Caco-2 (cell line): ENCODE measurements around the gene LCA5L. TPM values are rescaled to one million over a fixed set of nuclear protein-coding genes. Genes with fewer than 3 reads are reported as not detected.

Experiments used
- BruUV-seq: library from RNA; stranded (reverse); fragments of 400-500 nt; replicated peaks from 2 replicates; lab custom pipeline; 2021; lab: Mats Ljungman, UMichigan
- CTCF ChIA-PET: fragments of 300-600 bp; sonication (Branson Sonifier 250); formaldehyde crosslinking; loops from one replicate; lab custom pipeline; 2022; ENCODE audit warnings: antibody characterized with exemption; lab: Charles Lee
- POLR2A ChIA-PET: fragments of 300-600 bp; sonication (Branson Sonifier 250); formaldehyde crosslinking; loops from one replicate; lab custom pipeline; 2022; ENCODE audit warnings: antibody characterized with exemption; lab: Charles Lee
- DNase-seq, 2 experiments: peaks; one replicate each; pipeline versions ENCODE4 v3.0.0 to v3.0.0-alpha.2; 2020 to 2022
- H3K27me3 ChIP-seq: replicated peaks from 2 replicates; pipeline ENCODE4 v1.6.0; 2011; ENCODE audit warnings: low read length; ENCODE audit not compliant: control insufficient read depth, insufficient read depth
- H3K36me3 ChIP-seq: 2 replicates; pipeline ENCODE4 v1.5.1; 2011; ENCODE audit warnings: low read length; ENCODE audit not compliant: control insufficient read depth, insufficient read depth
- H3K4me1 ChIP-seq: fragments of 250-450 bp; sonication (Bioruptor Pico); 2 replicates; pipeline ENCODE4 v1.5.1; 2020; ENCODE audit warnings: mild to moderate bottlenecking
- H3K4me3 ChIP-seq: 2 replicates; pipeline ENCODE4 v1.5.1; 2011; ENCODE audit warnings: low read depth, mild to moderate bottlenecking, control low read depth, low read length
- H3K9me3 ChIP-seq: fragments of 250-450 bp; sonication (Bioruptor Pico); 2 replicates; pipeline ENCODE4 v1.5.1; 2020; ENCODE audit warnings: mild to moderate bottlenecking, moderate library complexity
- H3K27ac Mint-ChIP-seq: one replicate; pipeline ENCODE4 v1.8.0; 2022; ENCODE audit warnings: mixed read lengths; ENCODE audit not compliant: unreplicated experiment
- H3K27me3 Mint-ChIP-seq: one replicate; pipeline ENCODE4 v1.8.0; 2022; ENCODE audit warnings: mixed read lengths; ENCODE audit not compliant: insufficient read depth, unreplicated experiment
- H3K36me3 Mint-ChIP-seq: one replicate; pipeline ENCODE4 v1.8.0; 2022; ENCODE audit warnings: mild to moderate bottlenecking, mixed read lengths; ENCODE audit not compliant: insufficient read depth, unreplicated experiment
- H3K4me1 Mint-ChIP-seq: one replicate; pipeline ENCODE4 v1.8.0; 2022; ENCODE audit warnings: low read depth, mixed read lengths; ENCODE audit not compliant: unreplicated experiment
- H3K4me3 Mint-ChIP-seq: one replicate; pipeline ENCODE4 v1.8.0; 2022; ENCODE audit warnings: mild to moderate bottlenecking, moderate library complexity, mixed read lengths; ENCODE audit not compliant: unreplicated experiment
- H3K9me3 Mint-ChIP-seq: one replicate; pipeline ENCODE4 v1.8.0; 2022; ENCODE audit warnings: mixed read lengths; ENCODE audit not compliant: unreplicated experiment
- CTCF ChIP-seq, 2 experiments: fragments of 200-600 bp in 1 of 2; IDR thresholded peaks; 1 replicate in 1 of 2; 2 replicates in 1 of 2; pipeline versions ENCODE4 v1.5.1 to v1.8.0; 2011 to 2022; ENCODE audit warnings: antibody characterized with exemption in 1 of 2, control low read depth in 1 of 2, inconsistent platforms in 1 of 2, low read depth in 1 of 2, low read length in 1 of 2, mild to moderate bottlenecking in 1 of 2, moderate library complexity in 1 of 2; ENCODE audit not compliant: insufficient read depth in 1 of 2, severe bottlenecking in 1 of 2, unreplicated experiment in 1 of 2
- intact Hi-C: fragments of 100-400 bp; cut with micrococcal nuclease; formaldehyde crosslinking; loops from one replicate; pipeline ENCODE4 v1.10.0; 2022; ENCODE audit not compliant: unreplicated experiment
- total RNA-seq: library from RNA; stranded (reverse); gene quantifications from 2 replicates; pipeline ENCODE4 v1.2.3, GENCODE V29; 2022

The LCA5L gene
- total RNA-seq, 1 experiment from 2014 or later = 0.61 TPM

- Histone ChIP-seq H3K27me3 (no peaks in the 10 kb centered on the region), H3K4me1 (no peaks in the 10 kb centered on the region), H3K36me3 (no peaks in the 10 kb centered on the region), H3K4me3 (no peak overlapping the region), H3K9me3 (no peaks in the 10 kb centered on the region)
- DNase-seq = no peak
- no peak overlapping the region for H3K27ac Mint-ChIP-seq
- no peak overlapping the region for H3K4me3 Mint-ChIP-seq
- H3K4me1 Mint-ChIP-seq = no peaks in the 10 kb centered on the region
- no peaks in the 10 kb centered on the region for H3K36me3 Mint-ChIP-seq
- POLR2A ChIA-PET = no interaction called here
- H3K27me3 Mint-ChIP-seq = no peaks in the 10 kb centered on the region
- BruUV-seq = no TSS peak
- CTCF ChIA-PET = no interaction called here
- no peak for TF ChIP-seq CTCF (IDR thresholded peaks at IDR 0.05; ENCODE audit: insufficient read depth in 1 of 2, low read depth in 1 of 2, low read length in 1 of 2, severe bottlenecking in 1 of 2, unreplicated experiment in 1 of 2)
- intact Hi-C loops = no loop called here
- peaks cover 10% of the 10 kb centered on the region for H3K9me3 Mint-ChIP-seq
Observed at GRCh38 chr21:39406065-39406464, 39.5 kb downstream of the LCA5L start.

GRCh38 chr21:39400173-39400572 is 45.4 kb downstream of the LCA5L start:
- TF ChIP-seq CTCF (IDR thresholded peaks at IDR 0.05; ENCODE audit: insufficient read depth in 1 of 2, low read depth in 1 of 2, low read length in 1 of 2, severe bottlenecking in 1 of 2, unreplicated experiment in 1 of 2) = no peak
- BruUV-seq = no TSS peak
- H3K9me3 Mint-ChIP-seq = no peaks in the 10 kb centered on the region
- H3K36me3 Mint-ChIP-seq = peaks cover 5% of the 10 kb centered on the region
- Histone ChIP-seq H3K9me3 (no peaks in the 10 kb centered on the region), H3K4me3 (no peak overlapping the region), H3K4me1 (no peaks in the 10 kb centered on the region), H3K27me3 (no peaks in the 10 kb centered on the region), H3K36me3 (peaks cover 1% of the 10 kb centered on the region; the same call in 1 of the 2 replicates)
- no peak for DNase-seq
- H3K27me3 Mint-ChIP-seq = no peaks in the 10 kb centered on the region
- no peak overlapping the region for H3K4me3 Mint-ChIP-seq
- ChIA-PET CTCF (no interaction called here), POLR2A (no interaction called here)
- intact Hi-C loops = no loop called here
- no peaks in the 10 kb centered on the region for H3K4me1 Mint-ChIP-seq
- no peak overlapping the region for H3K27ac Mint-ChIP-seq

- peaks cover 10% of the 10 kb centered on the region for H3K36me3 Mint-ChIP-seq
- CTCF ChIA-PET = no interaction called here
Observed at GRCh38 chr21:39397646-39398385, 47.8 kb downstream of the LCA5L start.

More at GRCh38 chr21:39397646-39398385, 47.8 kb downstream of the LCA5L start:
- no peak for DNase-seq
- Mint-ChIP-seq H3K9me3 (no peaks in the 10 kb centered on the region), H3K4me1 (no peaks in the 10 kb centered on the region), H3K27ac (no peak overlapping the region), H3K27me3 (no peaks in the 10 kb centered on the region), H3K4me3 (no peak overlapping the region)
- intact Hi-C loops = no loop called here
- H3K9me3 ChIP-seq = no peaks in the 10 kb centered on the region
- H3K4me3 ChIP-seq = no peak overlapping the region
- H3K27me3 ChIP-seq = no peaks in the 10 kb centered on the region
- POLR2A ChIA-PET = interaction anchor here (0.8 kb wide), 1 partner anchor 81 kb away, joined by 3 read pairs; no protein-coding TSS in a partner anchor
- BruUV-seq = no TSS peak
- H3K4me1 ChIP-seq = no peaks in the 10 kb centered on the region
- TF ChIP-seq CTCF (IDR thresholded peaks at IDR 0.05; ENCODE audit: insufficient read depth in 1 of 2, low read depth in 1 of 2, low read length in 1 of 2, severe bottlenecking in 1 of 2, unreplicated experiment in 1 of 2) = no peak
- H3K36me3 ChIP-seq = peaks cover 1% of the 10 kb centered on the region; the same call in 1 of the 2 replicates
